GM11168 (cell line): ENCODE results near the gene AP3S2.
"Not testable (repeated sequence)": the region's sequence is repeated elsewhere in the genome, so short reads cannot be mapped to it uniquely, and the experiment has no call there.

Experiments
- in situ Hi-C: fragments of 300-500 bp; cut with MboI; formaldehyde crosslinking; loops from one replicate; pipeline ENCODE4 v1.12.0; 2022; ENCODE audit warnings: low sequenced_read_pairs; ENCODE audit not compliant: unreplicated experiment

Gene AP3S2

DNA sequence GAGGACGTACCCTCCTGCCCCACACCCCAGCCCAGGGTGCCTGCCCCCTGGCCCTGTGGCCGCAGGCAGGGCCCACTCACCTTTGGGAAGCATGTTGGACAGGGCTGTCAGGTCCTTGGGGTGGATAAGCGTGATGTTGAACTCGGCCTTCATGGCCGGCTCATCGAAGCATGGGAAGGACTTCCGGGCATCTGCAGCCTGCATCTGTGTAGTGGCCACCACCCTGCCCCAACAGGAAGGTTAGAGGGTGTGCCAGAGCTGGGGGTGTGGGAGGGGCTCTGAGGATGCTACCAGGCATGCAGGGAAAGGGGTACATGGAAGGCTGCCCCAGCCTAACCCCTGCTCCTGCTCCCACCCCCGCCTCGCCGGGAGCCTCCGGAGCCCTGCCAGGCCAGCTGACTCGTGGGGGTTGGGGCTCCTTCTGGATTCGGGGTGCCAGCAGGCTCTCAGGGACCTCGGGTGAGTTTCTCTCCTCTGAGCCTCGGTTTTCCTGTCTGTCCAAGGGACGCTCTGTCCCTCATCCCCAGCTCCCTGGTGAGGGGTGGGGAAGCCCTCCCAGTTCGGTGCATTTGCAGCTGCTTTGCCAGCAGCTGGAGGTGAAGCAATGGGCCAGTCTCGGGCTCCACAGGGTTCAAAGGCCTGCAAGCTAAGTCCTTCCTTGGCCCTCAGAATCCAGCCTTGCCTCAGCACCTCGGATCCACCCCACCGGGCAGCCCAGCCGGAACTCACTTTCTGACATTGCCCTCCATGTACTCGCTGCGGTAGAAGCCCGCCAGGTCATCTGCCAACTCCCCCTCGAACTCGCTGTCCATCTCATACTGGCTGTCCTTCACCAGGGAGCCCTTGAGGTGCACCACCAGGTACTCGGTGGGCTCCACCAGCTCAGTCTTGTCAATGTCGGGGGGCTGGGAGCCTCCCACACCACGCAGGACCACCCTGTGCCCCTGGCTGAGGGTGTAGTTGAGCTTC lies 88.3 kb downstream of the AP3S2 start:
- in situ Hi-C loops, result no loop called here

DNA sequence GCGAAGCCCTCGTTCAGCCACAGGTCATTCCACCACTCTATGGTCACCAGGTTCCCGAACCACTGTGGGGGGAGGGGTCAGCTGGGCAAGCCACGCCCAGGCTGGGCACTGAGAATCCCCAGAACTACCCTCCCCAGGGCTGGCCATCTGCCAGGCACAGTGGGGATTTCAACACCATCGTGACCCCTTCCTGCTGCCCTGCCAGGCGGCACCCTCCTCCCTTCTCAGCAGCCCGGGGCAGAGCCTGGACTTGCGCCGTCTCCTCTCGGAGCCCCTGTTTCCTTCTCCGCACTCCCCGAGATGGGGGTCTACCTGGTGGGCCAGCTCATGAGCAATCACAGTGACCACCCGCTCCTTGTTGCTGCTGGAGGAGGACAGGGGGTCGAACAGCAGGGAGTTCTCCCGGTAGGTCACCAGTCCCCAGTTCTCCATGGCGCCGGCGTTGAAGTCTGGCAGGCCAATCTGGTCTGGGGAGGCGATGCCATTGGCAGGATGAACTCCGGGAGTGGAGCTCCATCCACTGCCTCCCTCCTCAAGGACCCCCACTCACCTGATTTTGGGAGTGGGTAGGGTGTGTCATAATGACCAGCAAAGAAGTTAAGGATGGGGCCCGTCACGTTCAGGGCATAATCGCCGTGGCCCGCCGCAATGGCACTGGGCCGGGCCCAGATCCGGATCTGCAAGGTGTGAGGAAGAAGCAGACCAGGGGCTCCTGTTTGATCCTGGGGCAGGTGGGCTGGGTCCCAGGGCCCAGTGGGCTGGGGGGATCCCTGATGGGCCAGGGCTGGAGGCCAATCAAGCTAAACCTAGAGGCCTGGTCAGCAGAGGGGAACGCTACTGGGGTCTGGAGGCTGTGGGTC lies 89.6 kb downstream of the AP3S2 start:
- in situ Hi-C loops, result no loop called here

DNA sequence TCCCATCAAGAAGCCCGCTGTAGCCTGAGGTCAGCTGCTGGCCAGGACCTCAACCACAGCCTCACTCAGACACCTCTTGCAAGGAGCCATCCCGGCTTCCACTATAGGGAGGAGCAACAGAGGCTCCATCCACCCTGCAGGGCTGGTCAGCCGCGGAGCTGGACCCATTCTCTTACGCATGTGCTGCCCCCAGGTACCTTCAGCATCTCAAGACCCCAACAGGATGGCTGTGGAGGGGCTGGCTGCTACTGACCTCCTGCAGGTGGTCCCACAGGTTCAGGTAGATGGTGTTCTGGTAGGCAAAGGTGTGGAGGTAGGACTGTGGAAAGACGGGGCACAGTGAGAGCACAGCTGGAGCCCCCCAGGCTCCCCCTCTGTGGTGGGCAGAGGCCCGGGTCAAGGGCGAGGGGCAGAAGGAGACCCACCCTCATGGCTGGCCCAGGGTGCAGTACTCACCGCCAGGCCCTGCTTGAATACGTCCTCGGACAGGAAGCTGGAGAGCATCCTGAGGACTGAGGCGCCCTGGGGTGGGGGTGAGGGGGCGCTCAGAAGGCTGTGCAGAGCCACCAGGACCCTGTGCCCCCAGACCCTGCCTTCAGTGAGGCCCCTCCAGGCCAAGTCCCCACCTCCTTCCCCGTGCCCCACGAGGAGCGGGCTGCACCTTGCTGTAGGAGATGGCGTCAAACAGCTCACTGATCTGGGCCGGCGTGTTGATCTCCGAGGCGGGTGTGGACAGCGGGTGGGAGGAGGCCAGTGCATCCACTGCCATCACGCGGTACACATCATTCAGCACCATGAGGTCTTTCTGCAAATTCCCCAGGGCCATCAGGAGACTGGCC lies 90.6 kb downstream of the AP3S2 start:
- in situ Hi-C loops, result no loop called here

DNA sequence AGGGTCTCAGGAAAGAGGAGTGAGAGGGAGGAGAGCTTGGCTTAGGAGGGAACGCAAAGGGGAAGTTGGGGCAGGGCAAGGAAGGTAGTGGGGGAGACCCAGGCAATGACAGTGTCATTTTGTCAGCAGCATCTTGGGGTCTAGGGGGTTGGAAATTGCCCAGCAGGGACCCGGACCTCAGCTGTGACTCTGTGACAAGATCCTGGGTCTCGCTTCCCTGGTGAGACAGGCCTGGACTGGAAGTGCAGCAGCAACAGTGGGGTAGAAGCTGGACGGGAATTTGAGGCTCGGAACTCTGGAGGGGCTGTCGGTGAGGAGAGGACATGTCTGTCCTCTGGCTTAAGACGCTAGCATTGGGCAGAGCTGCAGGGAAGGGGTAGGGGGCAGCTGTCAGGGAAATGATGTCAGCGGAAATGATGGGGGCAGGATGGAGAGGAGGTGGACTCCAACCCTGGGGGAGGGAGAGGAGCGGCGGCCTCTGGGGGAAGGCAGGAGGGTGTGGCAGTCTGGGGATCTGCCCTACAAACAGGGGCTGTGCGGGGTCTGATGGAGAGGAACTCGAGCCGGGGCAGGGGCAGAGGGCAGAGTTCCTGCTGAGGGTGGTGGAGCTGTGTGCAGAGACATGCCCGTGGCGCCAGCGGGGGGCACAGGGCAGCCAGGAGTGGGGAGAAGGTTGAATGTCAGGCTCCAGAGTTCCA lies 91.4 kb downstream of the AP3S2 start:
- in situ Hi-C loops, result no loop called here

DNA sequence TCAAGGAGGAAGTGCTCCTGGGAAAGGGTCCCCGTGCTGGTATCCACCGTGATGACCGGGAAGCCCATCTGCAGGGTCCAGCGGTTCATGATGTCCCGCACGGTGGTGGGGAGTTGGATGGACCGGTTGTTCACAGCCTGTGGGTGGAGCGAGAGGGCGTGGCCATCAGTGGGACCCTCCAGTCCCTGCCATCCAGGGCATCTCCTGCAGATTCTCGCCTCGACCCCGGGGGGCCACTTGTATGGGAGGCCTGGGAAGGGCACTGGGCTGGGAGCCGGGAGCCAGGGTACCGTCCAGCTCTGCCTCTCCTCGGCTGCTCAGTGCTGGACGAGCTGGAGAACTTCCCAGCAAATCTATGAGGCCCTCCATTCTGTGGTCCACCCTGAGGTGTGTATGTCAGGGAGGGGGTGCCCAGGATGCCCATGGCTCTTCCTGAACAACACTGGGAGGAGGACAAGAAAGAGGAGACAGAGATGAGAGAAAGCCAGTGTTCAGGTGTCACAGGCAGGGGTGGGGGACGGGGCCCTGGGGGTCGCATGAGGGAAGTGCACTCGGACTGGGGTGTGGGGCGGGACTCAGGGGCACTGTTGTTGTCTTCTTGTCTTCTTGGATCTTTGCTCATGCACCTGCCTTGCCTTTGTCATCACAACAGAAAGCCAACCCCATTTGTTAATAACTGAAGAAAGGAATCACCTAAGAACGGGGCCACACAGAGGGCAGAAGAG lies 92.2 kb downstream of the AP3S2 start:
- in situ Hi-C loops, result no loop called here

DNA sequence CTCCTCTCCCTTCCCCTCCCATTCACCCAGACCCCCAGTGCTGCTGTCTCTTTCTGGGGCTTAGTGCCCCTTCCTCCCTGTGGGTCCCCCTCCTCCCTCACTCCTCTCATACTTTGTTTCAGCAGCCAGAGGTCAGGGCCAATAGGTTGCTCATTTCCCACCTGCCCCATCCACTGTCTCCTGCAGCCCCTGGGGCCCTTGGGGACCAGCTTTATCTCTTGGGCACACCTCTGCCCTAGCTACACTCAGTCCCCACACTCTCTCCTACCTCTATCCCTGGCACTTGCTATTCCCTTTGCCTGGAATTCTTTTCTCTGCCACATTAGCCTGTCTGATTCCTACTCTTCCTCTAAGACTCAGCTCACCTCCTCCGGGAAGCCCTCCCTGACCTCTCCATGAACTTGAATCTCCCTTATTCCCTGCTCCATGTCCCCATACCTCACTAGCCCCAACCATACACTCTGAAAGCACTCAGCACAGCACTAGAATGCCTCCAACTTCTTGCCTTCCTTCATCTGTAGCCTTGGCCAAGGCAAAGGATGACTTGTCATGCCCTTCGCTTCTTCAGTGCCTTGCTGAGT lies 93.8 kb downstream of the AP3S2 start:
- in situ Hi-C loops, result no loop called here

DNA sequence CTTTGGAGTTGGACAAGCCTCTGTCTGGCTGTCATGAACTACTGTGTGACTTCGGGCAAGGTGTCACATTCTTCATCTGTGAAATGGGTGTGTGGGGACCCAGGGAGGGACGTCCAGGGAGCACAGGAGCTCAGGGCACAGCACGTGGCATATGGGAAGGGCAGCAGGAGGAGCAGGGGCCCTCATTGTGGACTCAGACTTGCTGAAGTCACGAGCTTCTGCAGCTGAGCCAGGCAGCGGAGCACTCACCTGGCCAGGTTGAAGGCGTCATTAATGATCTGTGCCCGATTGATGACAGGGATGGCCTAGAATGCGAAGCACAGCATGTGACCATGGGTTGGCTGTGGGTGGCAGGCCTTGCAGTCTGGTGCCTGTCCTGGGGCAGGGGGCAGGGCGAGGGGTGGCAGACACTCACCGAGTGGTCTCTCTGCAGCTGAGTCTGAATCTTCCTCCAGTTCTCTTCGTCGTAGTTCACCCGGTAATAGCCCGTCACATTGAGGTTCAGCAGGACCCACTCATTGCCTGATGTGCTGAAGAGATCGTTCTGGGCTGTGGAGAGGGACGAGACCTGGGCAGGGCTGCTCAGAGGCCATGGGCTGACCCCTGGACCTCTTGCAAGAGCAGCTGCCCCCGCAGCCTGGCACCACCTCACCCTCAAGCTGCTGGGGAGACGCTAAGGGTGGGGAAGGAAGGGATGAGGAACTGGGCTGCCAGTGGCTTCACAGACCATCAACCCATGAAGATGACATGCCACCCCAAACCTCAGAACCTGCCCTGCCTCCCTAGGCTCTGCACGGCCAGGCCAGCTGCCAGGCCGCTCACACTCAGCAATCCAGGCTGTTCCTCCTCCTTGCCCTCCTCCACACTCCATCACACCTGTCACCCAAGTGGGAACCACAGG lies 94.5 kb downstream of the AP3S2 start:
- in situ Hi-C loops, result no loop called here

DNA sequence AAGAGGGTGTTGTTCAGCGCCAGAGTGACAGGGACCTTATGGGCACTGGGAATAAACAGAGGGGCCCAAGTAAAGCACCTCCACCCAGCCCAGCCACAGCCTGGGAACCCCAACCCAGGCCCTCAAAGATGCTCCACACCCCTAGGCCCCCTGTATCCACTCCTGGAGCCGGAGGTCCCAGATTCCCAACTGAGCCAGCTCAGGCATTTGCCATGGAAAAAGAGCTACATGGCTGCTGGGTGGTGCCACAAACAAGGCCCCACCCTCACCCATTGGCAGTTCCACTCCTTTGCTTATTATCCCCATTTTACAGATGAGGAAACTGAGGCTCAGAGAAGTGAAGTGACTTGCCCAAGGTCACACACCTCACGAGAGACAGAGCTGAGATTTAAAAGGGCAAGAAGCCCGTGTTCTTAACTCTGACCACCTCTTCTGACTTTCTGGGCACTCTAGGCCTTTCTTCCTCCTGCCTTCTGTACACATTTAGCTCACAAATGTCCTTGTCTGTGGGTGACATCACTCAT lies 96.1 kb downstream of the AP3S2 start:
- in situ Hi-C loops, result no loop called here

DNA sequence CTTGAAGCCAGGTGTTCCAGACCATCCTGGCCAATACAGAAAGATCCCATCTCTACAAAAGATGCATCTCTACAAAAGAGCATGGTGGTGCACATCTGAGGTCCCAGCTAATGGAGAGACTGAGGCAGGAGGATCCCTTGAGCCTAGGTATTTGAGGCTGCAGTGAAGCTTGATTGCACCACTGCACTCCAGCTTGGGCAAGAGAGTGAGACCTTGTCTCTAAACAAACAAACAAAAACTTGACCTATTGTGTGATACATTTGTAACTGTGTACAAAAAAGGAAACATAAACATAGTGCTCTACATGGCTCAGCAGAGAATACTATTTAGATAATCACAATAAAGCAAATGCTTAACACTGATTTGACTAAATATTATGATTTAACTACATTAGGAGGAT lies 97.8 kb downstream of the AP3S2 start:
- in situ Hi-C loops, result no loop called here

DNA sequence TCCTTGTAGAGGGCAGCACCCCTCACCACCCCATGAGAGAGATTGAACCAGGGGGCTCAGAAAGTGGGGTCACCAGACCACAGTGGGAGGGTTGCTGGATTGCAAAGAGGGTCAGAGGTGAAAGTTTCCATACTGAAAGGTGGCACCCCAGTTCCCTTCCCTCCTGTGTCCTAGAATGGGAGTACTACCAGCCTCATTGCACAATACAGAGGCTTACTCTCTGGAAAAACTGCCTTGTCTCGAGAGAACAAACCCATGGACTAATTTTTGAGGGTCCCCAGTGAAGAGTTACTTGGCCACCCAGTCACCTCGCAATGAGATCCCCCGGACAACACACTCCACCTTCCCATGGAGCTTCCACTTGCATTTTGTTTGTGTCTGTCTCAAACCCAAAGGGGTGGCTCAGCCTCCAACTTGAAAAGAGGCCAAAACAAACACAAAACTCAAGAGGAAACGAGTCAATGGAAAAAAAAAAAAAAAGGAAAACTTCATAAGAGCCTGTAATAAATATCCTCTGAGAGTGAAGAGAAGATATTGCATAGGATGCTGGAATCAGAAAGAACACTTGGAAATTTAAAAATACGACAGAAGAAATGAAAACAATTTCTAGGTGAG lies 99.1 kb downstream of the AP3S2 start:
- in situ Hi-C loops, result no loop called here

DNA sequence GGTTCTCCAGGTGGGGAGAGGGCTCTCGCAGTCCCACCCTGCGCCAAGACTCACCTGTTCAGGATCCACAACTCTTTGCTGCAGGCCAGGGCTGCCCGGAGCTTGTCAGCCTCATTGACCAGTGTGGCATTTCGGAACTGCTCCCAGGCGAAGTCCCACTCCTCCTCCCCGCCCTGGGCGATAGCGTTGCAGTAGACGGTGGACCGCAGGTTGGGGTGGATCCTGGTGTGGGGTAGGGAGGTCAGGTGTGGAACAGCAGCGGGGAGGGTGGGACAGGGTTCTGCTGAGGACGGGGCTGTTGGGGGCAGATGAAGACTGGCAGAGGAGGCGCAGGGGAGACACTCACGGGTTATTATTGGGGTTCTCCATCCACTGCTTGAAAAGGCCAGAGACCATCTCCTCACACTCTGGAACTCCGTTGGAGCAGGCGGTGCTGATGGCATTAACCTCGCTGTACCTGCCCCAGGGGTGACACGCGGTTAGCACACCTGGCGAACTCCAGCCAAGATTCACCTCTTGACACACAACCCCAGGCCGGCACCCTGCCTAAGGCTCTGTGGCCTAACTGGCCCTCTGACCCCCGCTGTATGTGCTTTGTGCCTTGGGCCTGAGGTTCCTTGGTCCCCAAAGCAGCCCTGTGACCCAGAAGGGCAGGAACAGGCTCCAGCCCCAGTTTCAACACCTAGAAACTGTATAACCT lies 101.5 kb downstream of the AP3S2 start:
- in situ Hi-C loops, result no loop called here

DNA sequence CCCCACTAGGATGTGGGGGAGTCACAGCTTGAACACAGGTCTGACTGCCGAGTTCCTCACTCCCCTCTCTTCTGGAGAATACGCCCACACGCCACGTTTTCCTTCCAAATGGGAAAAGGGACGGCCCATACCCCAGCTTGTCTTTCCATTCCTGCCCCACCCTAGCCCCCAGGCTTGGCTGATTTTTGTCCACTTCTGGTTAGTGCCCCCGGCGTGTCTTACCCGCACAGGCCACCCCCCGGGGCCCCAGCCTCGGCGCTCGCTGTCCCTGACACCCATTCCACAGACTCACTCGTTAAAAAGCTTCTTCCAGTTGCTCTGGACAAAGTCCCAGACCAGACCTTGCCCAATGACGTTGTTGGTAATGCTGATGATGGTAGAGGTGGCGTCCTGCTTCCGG lies 103.1 kb downstream of the AP3S2 start:
- in situ Hi-C loops, result no loop called here

DNA sequence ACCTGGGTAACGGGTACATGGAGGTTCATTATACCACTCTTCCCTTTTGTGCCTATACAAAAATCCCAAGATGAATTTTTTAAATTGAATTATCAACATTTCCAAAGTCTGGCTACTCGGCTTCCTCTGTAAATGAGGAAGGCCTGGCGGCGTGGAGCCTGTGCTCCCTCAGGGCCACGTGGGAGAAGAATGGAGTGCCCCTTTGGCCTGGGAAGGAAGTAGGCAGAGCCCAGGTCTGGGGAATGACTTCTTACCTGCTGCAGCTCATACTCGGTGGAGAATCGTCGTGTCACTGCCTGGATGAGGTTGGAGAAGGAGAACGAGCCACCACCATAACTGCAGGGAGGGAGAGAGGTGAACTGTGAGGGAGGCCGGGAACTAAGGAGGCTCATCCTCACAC lies 103.6 kb downstream of the AP3S2 start:
- in situ Hi-C loops, result no loop called here

DNA sequence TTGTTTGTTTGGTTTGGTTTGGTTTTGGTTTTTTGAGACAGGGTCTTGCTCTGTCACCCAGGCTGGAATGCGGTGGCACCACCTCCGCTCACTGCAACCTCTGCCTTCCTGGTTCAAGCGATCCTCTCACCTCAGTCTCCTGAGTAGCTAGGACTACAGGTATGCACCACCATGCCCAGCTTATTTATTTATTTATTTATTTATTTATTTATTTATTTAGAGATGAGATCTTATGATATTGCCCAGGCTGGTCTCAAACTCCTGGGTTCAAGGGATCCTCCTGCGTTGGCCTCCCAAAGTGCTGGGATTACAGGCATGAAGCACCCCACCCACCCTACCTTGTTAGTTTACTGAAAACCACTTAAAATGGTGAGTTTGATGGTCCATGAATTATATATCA lies 105.2 kb downstream of the AP3S2 start:
- in situ Hi-C loops, result not testable (repeated sequence)

DNA sequence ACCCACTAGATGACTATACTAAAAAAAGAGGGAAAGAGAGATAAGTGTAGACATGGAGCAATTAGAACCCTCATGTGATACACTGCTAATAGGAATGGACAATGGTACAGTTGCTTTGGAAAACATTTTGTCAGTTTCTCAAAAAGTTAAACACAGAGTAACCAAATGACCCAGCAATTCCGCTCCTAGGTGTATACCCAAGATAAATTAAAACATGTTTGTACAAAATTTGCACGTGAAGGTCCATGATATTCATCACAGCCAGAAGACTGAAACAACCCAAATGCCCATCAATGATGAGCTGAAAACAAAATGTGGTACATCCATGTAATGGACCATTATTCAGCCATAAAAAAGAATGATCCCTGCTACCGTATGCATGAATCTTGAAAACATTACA lies 105.8 kb downstream of the AP3S2 start:
- in situ Hi-C loops, result no loop called here

DNA sequence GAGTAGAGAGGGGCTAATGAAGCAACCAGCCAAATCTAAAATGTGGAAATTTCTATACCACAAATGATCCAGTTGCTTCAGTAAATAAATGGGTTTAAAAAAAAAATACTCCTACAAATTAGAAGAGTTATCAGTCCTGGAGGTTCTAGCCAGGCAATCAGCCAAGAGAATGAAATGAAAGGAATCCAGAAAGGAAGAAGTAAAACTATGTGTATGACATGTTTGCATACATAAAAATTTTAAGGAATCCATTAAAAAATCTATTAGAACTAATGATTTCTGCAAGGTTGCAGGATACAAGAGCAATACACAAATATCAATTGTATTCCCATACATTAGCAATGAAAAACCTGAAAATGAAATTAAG lies 108.0 kb downstream of the AP3S2 start:
- in situ Hi-C loops, result no loop called here
